ENCODE results near the gene TBC1D1.

DNA sequence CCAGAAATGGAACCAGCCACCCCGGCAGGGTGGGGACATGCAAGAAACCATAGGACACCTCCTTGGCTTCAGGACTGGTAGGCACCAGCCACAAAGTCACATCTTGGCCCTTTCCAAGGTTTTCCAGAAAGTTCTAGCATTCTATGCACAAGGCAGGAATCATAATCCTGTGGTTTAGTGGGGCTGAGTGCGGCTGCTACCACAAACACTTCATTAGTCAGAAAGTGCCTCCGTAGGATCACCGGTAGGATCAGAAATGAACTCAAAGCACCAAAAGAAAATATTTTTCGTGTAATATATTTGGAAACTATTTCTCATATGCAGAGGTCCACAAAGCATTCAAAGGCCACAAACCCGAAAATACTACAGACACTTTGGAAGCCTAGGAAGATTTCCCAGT lies 261.0 kb downstream of the TBC1D1 start:
- TF ChIP-seq, protein P1, sequence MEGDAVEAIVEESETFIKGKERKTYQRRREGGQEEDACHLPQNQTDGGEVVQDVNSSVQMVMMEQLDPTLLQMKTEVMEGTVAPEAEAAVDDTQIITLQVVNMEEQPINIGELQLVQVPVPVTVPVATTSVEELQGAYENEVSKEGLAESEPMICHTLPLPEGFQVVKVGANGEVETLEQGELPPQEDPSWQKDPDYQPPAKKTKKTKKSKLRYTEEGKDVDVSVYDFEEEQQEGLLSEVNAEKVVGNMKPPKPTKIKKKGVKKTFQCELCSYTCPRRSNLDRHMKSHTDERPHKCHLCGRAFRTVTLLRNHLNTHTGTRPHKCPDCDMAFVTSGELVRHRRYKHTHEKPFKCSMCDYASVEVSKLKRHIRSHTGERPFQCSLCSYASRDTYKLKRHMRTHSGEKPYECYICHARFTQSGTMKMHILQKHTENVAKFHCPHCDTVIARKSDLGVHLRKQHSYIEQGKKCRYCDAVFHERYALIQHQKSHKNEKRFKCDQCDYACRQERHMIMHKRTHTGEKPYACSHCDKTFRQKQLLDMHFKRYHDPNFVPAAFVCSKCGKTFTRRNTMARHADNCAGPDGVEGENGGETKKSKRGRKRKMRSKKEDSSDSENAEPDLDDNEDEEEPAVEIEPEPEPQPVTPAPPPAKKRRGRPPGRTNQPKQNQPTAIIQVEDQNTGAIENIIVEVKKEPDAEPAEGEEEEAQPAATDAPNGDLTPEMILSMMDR (IDR thresholded peaks at IDR 0.05 in 4 of 5, conservative IDR thresholded peaks at IDR 0.05 in 1 of 5) = no peak
- no peak for TF ChIP-seq POLR2A (IDR thresholded peaks at IDR 0.05)
